Ishikawa (cell line): Measurements from ENCODE around the gene AGAP1.

Experiments used
- CEBPB ChIP-seq: IDR thresholded peaks from 2 replicates; pipeline ENCODE4 v1.6.1; 2012
- CREB1 ChIP-seq: IDR thresholded peaks from 2 replicates; pipeline ENCODE4 v1.6.1; 2012; ENCODE audit warnings: low read depth
- EP300 ChIP-seq: IDR thresholded peaks from 2 replicates; pipeline ENCODE4 v1.6.1; 2012; ENCODE audit warnings: borderline replicate concordance
- FOXM1 ChIP-seq: IDR thresholded peaks from 2 replicates; pipeline ENCODE4 v1.6.1; 2012; ENCODE audit warnings: low read depth, borderline replicate concordance
- TAF1 ChIP-seq: IDR thresholded peaks from 2 replicates; pipeline ENCODE4 v1.6.1; 2012; ENCODE audit warnings: low read depth, mild to moderate bottlenecking

GRCh38 chr2:235903782-235904584 lies 410.1 kb downstream of the AGAP1 start:
- TF ChIP-seq FOXM1 = no peak
- TF ChIP-seq CREB1 = no peak
- TF ChIP-seq EP300 = no peak
- no peak for TF ChIP-seq TAF1
- TF ChIP-seq CEBPB = no peak
